Sigmoid colon (tissue), 4 donors: Measurements from ENCODE around the gene CSN3.

ENCODE experiments used
- EP300 ChIP-seq, 4 donors: sonication (generic); formaldehyde crosslinking; IDR thresholded peaks; one replicate each; pipeline ENCODE4 v1.6.1; 2017; ENCODE audit warnings: antibody characterized with exemption in 4 of 4
- POLR2A ChIP-seq, 2 donors: fragments of 450-650 bp; IDR thresholded peaks; one replicate each; pipeline ENCODE4 v1.6.1; 2016; ENCODE audit warnings: antibody characterized with exemption in 2 of 2, mild to moderate bottlenecking in 2 of 2, moderate library complexity in 2 of 2
- POLR2AphosphoS5 ChIP-seq, 4 donors: sonication (generic); formaldehyde crosslinking; IDR thresholded peaks; one replicate each; pipeline ENCODE4 v1.6.1; 2017; ENCODE audit warnings: antibody characterized with exemption in 4 of 4
- TF ChIP-seq, protein P1 (sequence below), 4 experiments: fragments of 450-650 bp in 3 of 4; fragments of 200-600 bp in 1 of 4; IDR thresholded peaks; one replicate each; pipeline ENCODE4 v1.5.1; 2016 to 2019; ENCODE audit warnings: antibody characterized with exemption in 4 of 4, mild to moderate bottlenecking in 3 of 4, moderate library complexity in 2 of 4

DNA sequence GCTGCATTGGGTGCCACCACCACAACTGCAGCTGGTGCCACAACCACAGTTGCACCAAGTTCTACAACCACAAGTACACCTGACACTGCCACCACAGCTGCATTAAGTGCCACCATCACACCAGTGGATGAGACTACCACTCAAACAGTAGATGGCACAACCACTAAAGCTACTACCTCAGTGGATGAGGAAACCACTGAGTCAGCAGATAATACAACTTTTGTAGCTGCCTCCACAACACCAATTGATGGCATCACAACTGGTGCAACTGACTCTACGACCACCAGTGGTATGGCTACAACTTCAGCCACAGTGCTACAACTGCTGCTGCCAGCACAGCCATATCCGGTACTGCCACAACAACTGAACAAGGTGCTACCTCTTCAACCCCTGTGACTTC, 57.2 kb downstream of the CSN3 start:
- TF ChIP-seq, protein P1, sequence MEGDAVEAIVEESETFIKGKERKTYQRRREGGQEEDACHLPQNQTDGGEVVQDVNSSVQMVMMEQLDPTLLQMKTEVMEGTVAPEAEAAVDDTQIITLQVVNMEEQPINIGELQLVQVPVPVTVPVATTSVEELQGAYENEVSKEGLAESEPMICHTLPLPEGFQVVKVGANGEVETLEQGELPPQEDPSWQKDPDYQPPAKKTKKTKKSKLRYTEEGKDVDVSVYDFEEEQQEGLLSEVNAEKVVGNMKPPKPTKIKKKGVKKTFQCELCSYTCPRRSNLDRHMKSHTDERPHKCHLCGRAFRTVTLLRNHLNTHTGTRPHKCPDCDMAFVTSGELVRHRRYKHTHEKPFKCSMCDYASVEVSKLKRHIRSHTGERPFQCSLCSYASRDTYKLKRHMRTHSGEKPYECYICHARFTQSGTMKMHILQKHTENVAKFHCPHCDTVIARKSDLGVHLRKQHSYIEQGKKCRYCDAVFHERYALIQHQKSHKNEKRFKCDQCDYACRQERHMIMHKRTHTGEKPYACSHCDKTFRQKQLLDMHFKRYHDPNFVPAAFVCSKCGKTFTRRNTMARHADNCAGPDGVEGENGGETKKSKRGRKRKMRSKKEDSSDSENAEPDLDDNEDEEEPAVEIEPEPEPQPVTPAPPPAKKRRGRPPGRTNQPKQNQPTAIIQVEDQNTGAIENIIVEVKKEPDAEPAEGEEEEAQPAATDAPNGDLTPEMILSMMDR (IDR thresholded peaks at IDR 0.05): no peak
- TF ChIP-seq POLR2A (IDR thresholded peaks at IDR 0.05) (no peak), POLR2AphosphoS5 (IDR thresholded peaks at IDR 0.05) (no peak), EP300 (IDR thresholded peaks at IDR 0.05) (no peak)
